DND-41 (cell line): ENCODE data around the gene LARP7.

Experiments
- CTCF ChIP-seq: IDR thresholded peaks from 2 replicates; pipeline ENCODE4 v1.5.1; 2012; ENCODE audit warnings: borderline replicate concordance, low read length, moderate library complexity, mild to moderate bottlenecking; ENCODE audit not compliant: poor library complexity, severe bottlenecking; ENCODE audit errors: extremely low read depth
- EZH2 ChIP-seq: IDR thresholded peaks from 3 replicates; pipeline ENCODE4 v1.6.1; 2012; ENCODE audit warnings: borderline replicate concordance, low read depth, mild to moderate bottlenecking, moderate library complexity, low read length, inconsistent platforms; ENCODE audit not compliant: severe bottlenecking

- TF ChIP-seq CTCF (no peak), EZH2 (no peak)
Measured at GRCh38 chr4:112700679-112701078, 63.7 kb downstream of the LARP7 start.
